Measurements from ENCODE around the gene GPR137.

GPR137 gene

DNA sequence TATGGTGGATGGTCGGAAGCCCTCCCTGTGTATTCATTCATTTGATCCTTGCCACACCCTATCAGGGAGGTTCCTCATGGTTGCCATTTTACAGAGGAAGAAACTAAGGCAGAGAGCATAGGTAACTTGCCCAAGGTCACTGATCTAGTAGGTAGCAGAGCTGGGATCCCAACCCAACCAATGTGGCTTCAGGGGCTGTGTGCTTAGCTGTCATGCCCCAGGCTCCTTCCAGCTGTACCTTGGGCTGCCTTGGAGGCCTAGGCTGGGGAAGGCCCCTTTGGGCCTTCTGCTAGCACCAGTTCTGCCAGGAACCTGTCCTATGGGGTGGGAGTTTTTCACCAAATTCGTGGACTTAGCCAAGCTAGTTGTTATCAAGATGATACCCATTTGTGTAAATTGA is 9.8 kb upstream of the GPR137 start:
- Histone ChIP-seq H3K36me3 (ENCODE audit: insufficient read depth, insufficient read length, low read length) (peaks cover 44% of the 10 kb centered on the region), H3K4me3 (ENCODE audit: insufficient read length, low read depth) (no peak overlapping the region), H3K27me3 (ENCODE audit: insufficient read depth, insufficient read length) (no peaks in the 10 kb centered on the region), H3K4me1 (ENCODE audit: insufficient read depth, insufficient read length) (peaks cover 27% of the 10 kb centered on the region), H3K9ac (ENCODE audit: insufficient read length, low read depth) (peak overlapping the region; percentile 23), H3K9me3 (ENCODE audit: insufficient read depth, low read length) (no peaks in the 10 kb centered on the region)
- no peak for DNase-seq (ENCODE audit: low read depth, low spot score)
- TF ChIP-seq SUZ12 (IDR thresholded peaks at IDR 0.05; ENCODE audit: extremely low read depth, insufficient read depth, insufficient read length) = no peak

GRCh38 chr11:64276653-64277431 is 8.8 kb upstream of the GPR137 start:
- H3K36me3 ChIP-seq (ENCODE audit: insufficient read depth, insufficient read length, low read length) = peaks cover 47% of the 10 kb centered on the region
- H3K4me3 ChIP-seq (ENCODE audit: insufficient read length, low read depth) = no peak overlapping the region
- TF ChIP-seq ZNF274 (IDR thresholded peaks at IDR 0.05; ENCODE audit: low read depth, low read length) = no peak
- H3K9ac ChIP-seq (ENCODE audit: insufficient read length, low read depth) = no peak overlapping the region
- DNase-seq (ENCODE audit: low read depth, low spot score) = no peak
- no peaks in the 10 kb centered on the region for H3K27me3 ChIP-seq (ENCODE audit: insufficient read depth, insufficient read length)
- H3K4me1 ChIP-seq (ENCODE audit: insufficient read depth, insufficient read length) = peaks cover 27% of the 10 kb centered on the region
- no peaks in the 10 kb centered on the region for H3K9me3 ChIP-seq (ENCODE audit: insufficient read depth, low read length)

DNA sequence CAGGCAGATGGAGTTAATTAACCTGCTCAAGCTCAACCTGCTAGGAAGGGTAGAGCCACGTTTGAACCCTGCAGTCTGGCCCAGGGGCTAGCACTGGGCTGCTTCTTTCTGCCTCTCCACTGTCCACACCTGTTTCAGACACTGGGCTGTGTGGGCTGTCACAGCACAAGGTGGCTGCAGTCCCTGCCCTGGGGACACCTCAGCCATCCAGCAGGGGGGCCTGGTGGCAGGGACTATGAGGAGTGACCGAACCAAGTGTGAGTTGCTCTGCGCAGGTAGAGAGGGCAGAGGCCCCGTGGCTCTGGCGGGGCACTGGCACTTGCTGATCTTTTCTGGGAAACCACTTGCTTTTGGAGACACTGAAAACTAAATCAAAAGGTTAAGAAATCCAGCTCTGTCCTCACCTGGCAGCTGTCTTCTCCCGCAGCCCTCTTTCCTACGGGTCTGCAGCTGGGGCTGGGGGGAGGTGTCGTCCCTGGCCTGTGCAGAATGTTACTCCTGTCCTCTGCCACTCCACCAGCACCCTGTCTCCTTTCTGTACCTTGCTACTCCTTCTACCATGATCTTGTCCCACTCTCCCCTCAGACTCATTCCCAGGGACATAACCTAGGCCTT is 7.0 kb upstream of the GPR137 start:
- no peak for DNase-seq (ENCODE audit: low read depth, low spot score)
- Histone ChIP-seq H3K27me3 (ENCODE audit: insufficient read depth, insufficient read length) (no peaks in the 10 kb centered on the region), H3K4me1 (ENCODE audit: insufficient read depth, insufficient read length) (peaks cover 22% of the 10 kb centered on the region), H3K9me3 (ENCODE audit: insufficient read depth, low read length) (no peaks in the 10 kb centered on the region), H3K9ac (ENCODE audit: insufficient read length, low read depth) (peak overlapping the region; percentile 36), H3K36me3 (ENCODE audit: insufficient read depth, insufficient read length, low read length) (peaks cover 42% of the 10 kb centered on the region), H3K4me3 (ENCODE audit: insufficient read length, low read depth) (no peak overlapping the region)
- TF ChIP-seq SUZ12 (IDR thresholded peaks at IDR 0.05; ENCODE audit: extremely low read depth, insufficient read depth, insufficient read length) (no peak), ZNF274 (IDR thresholded peaks at IDR 0.05; ENCODE audit: low read depth, low read length) (no peak), YY1 (IDR thresholded peaks at IDR 0.05; ENCODE audit: insufficient read depth, insufficient read length) (no peak)

DNA sequence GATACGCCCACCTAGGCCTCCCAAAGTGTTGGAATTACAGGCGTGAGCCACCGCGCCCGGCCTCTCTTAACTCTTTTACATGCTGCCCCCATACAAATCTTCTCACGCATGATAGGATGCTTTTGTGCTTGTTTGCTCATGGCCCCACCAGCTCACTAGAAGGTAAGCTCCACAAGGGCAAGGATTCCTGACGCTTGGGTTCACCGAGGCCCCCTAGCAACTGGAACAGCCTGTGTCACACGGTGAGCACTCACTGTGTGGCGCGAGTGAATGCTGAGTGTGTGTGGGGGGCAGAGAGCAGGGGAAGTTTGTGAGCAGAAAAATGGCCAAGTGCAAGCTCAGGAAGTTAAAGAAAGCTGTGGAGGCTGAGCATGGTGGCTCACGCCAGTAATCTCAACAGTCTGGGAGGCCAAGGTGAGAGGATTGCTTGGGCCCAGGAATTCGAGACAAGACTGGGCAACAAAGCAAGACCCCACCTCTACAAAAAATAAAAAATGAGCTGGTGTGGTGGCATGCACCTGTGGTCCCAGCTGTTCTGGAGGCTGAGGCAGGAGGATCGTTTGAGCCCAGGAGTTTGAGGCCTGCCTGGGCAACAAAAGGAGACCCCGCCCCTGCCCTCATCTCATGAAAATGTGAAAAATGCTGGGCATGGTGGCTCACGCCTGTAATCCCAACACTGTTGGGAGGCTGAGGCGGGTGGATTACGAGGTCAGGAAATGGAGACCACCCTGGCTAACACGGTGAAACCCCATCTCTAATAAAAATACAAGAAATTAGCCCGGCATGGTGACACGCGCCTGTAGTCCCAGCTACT is 3.5 kb upstream of the GPR137 start:
- H3K9ac ChIP-seq (ENCODE audit: insufficient read length, low read depth) = no peak overlapping the region
- no peak for DNase-seq (ENCODE audit: low read depth, low spot score)
- no peaks in the 10 kb centered on the region for H3K27me3 ChIP-seq (ENCODE audit: insufficient read depth, insufficient read length)
- H3K4me3 ChIP-seq (ENCODE audit: insufficient read length, low read depth) = no peak overlapping the region
- TF ChIP-seq SUZ12 (IDR thresholded peaks at IDR 0.05; ENCODE audit: extremely low read depth, insufficient read depth, insufficient read length) (no peak), ZNF274 (IDR thresholded peaks at IDR 0.05; ENCODE audit: low read depth, low read length) (no peak), YY1 (IDR thresholded peaks at IDR 0.05; ENCODE audit: insufficient read depth, insufficient read length) (no peak)
- no peaks in the 10 kb centered on the region for H3K9me3 ChIP-seq (ENCODE audit: insufficient read depth, low read length)
- H3K4me1 ChIP-seq (ENCODE audit: insufficient read depth, insufficient read length) = peaks cover 11% of the 10 kb centered on the region
- peaks cover 24% of the 10 kb centered on the region for H3K36me3 ChIP-seq (ENCODE audit: insufficient read depth, insufficient read length, low read length)

- no peak for DNase-seq (ENCODE audit: low read depth, low spot score)
- no peak overlapping the region for H3K4me3 ChIP-seq (ENCODE audit: insufficient read length, low read depth)
- H3K27me3 ChIP-seq (ENCODE audit: insufficient read depth, insufficient read length) = no peaks in the 10 kb centered on the region
- TF ChIP-seq SUZ12 (IDR thresholded peaks at IDR 0.05; ENCODE audit: extremely low read depth, insufficient read depth, insufficient read length) (no peak), ZNF274 (IDR thresholded peaks at IDR 0.05; ENCODE audit: low read depth, low read length) (no peak), YY1 (IDR thresholded peaks at IDR 0.05; ENCODE audit: insufficient read depth, insufficient read length) (no peak)
- peaks cover 11% of the 10 kb centered on the region for H3K4me1 ChIP-seq (ENCODE audit: insufficient read depth, insufficient read length)
- H3K9me3 ChIP-seq (ENCODE audit: insufficient read depth, low read length) = no peaks in the 10 kb centered on the region
- H3K9ac ChIP-seq (ENCODE audit: insufficient read length, low read depth) = no peak overlapping the region
- peaks cover 26% of the 10 kb centered on the region for H3K36me3 ChIP-seq (ENCODE audit: insufficient read depth, insufficient read length, low read length)
Measured at GRCh38 chr11:64283092-64283491, 2.6 kb upstream of the GPR137 start.

DNA sequence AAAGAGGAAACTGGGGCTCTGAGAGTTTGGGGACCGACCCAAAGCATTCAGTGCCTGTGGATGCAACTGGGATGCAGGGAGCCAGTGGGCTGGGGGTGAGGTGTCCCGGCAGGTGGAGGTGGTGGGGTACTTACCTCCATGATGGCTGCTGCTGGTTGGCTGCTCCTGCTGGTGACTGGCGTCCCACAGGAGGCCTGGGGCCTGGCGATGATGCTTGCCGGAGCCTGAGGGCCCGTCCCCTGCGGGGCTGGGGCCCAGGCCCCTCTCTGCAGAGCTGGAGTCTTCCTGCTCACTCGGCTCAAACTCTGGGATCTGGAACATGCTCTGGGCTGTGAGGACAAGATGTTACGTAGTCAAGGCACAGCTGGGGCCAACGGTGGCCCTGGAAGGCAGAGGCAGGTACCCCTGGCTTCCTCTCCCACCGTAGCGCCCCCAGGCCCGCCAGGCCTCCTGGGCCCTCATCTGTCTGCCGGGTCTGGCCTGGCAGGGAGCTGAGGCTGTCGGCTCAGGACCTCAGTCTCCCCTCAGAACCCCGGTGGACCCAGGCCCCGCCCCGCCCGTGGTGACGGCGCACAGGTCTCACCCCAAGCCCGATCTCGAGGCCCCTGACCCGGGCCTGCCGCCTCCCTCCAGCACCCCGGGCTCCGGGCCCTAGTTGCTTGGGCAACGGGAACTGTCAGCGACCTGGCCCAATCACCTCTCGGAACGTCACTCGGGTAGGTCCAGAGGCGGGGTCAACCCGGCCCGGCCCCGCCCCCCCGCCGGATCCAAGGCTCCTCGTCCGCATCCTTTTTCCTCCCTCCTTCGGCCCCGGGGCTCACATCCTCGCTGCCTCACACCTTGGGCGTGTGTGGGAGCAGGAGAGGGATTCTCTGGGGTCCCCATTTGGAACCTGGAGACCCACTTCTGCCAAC is 1.3 kb upstream of the GPR137 start, which contains the start of gene BAD:
Gene BAD (minus strand): TSS at position 618 of the 914 bp plus-strand sequence. CDS start 297 bp downstream, at position 321.
- DNase-seq (ENCODE audit: low read depth, low spot score) = peak; percentile 92
- Histone ChIP-seq H3K9me3 (ENCODE audit: insufficient read depth, low read length) (no peaks in the 10 kb centered on the region), H3K9ac (ENCODE audit: insufficient read length, low read depth) (peak within 1 kb of the TSS; percentile 94), H3K36me3 (ENCODE audit: insufficient read depth, insufficient read length, low read length) (peaks cover 21% of the 10 kb centered on the region), H3K27me3 (ENCODE audit: insufficient read depth, insufficient read length) (peaks cover 3% of the 10 kb centered on the region), H3K4me3 (ENCODE audit: insufficient read length, low read depth) (peak within 1 kb of the TSS; percentile 75), H3K4me1 (ENCODE audit: insufficient read depth, insufficient read length) (peaks cover 2% of the 10 kb centered on the region)
- no peak for TF ChIP-seq ZNF274 (IDR thresholded peaks at IDR 0.05; ENCODE audit: low read depth, low read length)
- no peak for TF ChIP-seq SUZ12 (IDR thresholded peaks at IDR 0.05; ENCODE audit: extremely low read depth, insufficient read depth, insufficient read length)
- no peak for TF ChIP-seq YY1 (IDR thresholded peaks at IDR 0.05; ENCODE audit: insufficient read depth, insufficient read length)
